IMR-90 (cell line): ENCODE data around the gene VGLL2. TPM values are rescaled to one million over a fixed set of nuclear protein-coding genes. Genes with fewer than 3 reads are reported as not detected.

Source experiments
- ATAC-seq: fragments of 200-7000 bp; cut with Tn5 transposase; 2 replicates; pipeline ENCODE4 v1.9.1; 2020; ENCODE audit warnings: low read depth, mild to moderate bottlenecking, moderate library complexity
- BruUV-seq: library from RNA; stranded (reverse); fragments of 400-500 nt; replicated peaks from 2 replicates; lab custom pipeline; 2021; lab: Mats Ljungman, UMichigan
- CTCF ChIA-PET: fragments of 300-600 bp; formaldehyde crosslinking; extraction: SDS; loops from one replicate; lab custom pipeline; 2021; ENCODE audit warnings: antibody characterized with exemption; lab: Yijun Ruan, JAX
- POLR2A ChIA-PET: fragments of 300-600 bp; sonication (Branson Sonifier 250); formaldehyde crosslinking; loops from one replicate; lab custom pipeline; 2022; ENCODE audit warnings: antibody characterized with exemption; ENCODE audit not compliant: unreplicated experiment; lab: Charles Lee
- DNase-seq: peaks from one replicate; pipeline ENCODE4 v3.0.0; 2013
- H2AFZ ChIP-seq: replicated peaks from 2 replicates; pipeline ENCODE3; 2013; ENCODE audit warnings: low read length, mild to moderate bottlenecking; ENCODE audit not compliant: poor library complexity
- H2AK5ac ChIP-seq: 2 replicates; pipeline ENCODE4 v1.6.1; 2013; ENCODE audit warnings: low read depth, low read length, inconsistent platforms
- H2AK9ac ChIP-seq: replicated peaks from 2 replicates; pipeline ENCODE3; 2013; ENCODE audit warnings: mild to moderate bottlenecking, low read depth, low read length, moderate library complexity; ENCODE audit not compliant: poor library complexity
- H2BK120ac ChIP-seq: 2 replicates; pipeline ENCODE4 v1.6.1; 2013; ENCODE audit warnings: low read depth, low read length, inconsistent platforms
- H2BK15ac ChIP-seq: 3 replicates; pipeline ENCODE4 v1.6.1; 2013; ENCODE audit warnings: low read depth, low read length, inconsistent platforms
- H2BK20ac ChIP-seq: 2 replicates; pipeline ENCODE4 v1.6.1; 2013; ENCODE audit warnings: low read depth, mild to moderate bottlenecking, inconsistent platforms, low read length, moderate library complexity
- H2BK5ac ChIP-seq: 2 replicates; pipeline ENCODE4 v1.6.1; 2013; ENCODE audit warnings: mild to moderate bottlenecking, low read depth, low read length, inconsistent platforms; ENCODE audit not compliant: poor library complexity, severe bottlenecking
- H3K14ac ChIP-seq: replicated peaks from 2 replicates; pipeline ENCODE4 v1.6.1; 2013; ENCODE audit warnings: low read depth, low read length, inconsistent platforms
- H3K18ac ChIP-seq: 2 replicates; pipeline ENCODE4 v1.6.1; 2013; ENCODE audit warnings: low read depth, low read length, control low read depth
- H3K23ac ChIP-seq: 2 replicates; pipeline ENCODE4 v1.6.1; 2013; ENCODE audit warnings: low read depth, low read length, inconsistent platforms
- H3K27ac ChIP-seq: 2 replicates; pipeline ENCODE4 v1.5.1; 2013; ENCODE audit warnings: mild to moderate bottlenecking, control low read depth, low read length; ENCODE audit not compliant: insufficient read depth
- H3K27me3 ChIP-seq: 2 replicates; pipeline ENCODE4 v1.6.1; 2013; ENCODE audit warnings: low read length; ENCODE audit not compliant: control insufficient read depth, insufficient read depth
- H3K36me3 ChIP-seq: 2 replicates; pipeline ENCODE4 v1.6.1; 2013; ENCODE audit warnings: low read length, mixed read lengths; ENCODE audit not compliant: control insufficient read depth, insufficient read depth
- H3K4ac ChIP-seq: 2 replicates; pipeline ENCODE4 v1.6.1; 2013; ENCODE audit warnings: low read depth, low read length, inconsistent platforms
- H3K4me1 ChIP-seq: 2 replicates; pipeline ENCODE4 v1.6.1; 2013; ENCODE audit warnings: low read length, mixed read lengths; ENCODE audit not compliant: control insufficient read depth, insufficient read depth
- H3K4me2 ChIP-seq: 2 replicates; pipeline ENCODE4 v1.6.1; 2013; ENCODE audit warnings: low read depth, mild to moderate bottlenecking, control low read depth, low read length, moderate library complexity
- H3K4me3 ChIP-seq: 2 replicates; pipeline ENCODE4 v1.5.1; 2013; ENCODE audit warnings: low read depth, mild to moderate bottlenecking, control low read depth, low read length, moderate library complexity; ENCODE audit not compliant: insufficient read depth
- H3K56ac ChIP-seq: 2 replicates; pipeline ENCODE4 v1.6.1; 2013; ENCODE audit warnings: low read length, inconsistent platforms; ENCODE audit not compliant: insufficient read depth; ENCODE audit errors: extremely low read depth
- H3K79me1 ChIP-seq, 2 experiments: 2 replicates each; pipeline ENCODE4 v1.6.1; 2013; ENCODE audit warnings: low read length in 2 of 2, inconsistent platforms in 1 of 2, low read depth in 1 of 2
- H3K9ac ChIP-seq: 2 replicates; pipeline ENCODE4 v1.6.1; 2013; ENCODE audit warnings: low read depth, low read length, control low read depth
- H3K9me1 ChIP-seq: 2 replicates; pipeline ENCODE4 v1.6.1; 2013; ENCODE audit warnings: low read length, inconsistent platforms; ENCODE audit not compliant: insufficient read depth
- H3K9me3 ChIP-seq: 2 replicates; pipeline ENCODE4 v1.6.1; 2013; ENCODE audit warnings: low read length; ENCODE audit not compliant: control insufficient read depth, insufficient read depth
- H4K20me1 ChIP-seq: 2 replicates; pipeline ENCODE4 v1.6.1; 2013; ENCODE audit warnings: low read length, inconsistent platforms; ENCODE audit not compliant: insufficient read depth
- H4K5ac ChIP-seq: 2 replicates; pipeline ENCODE4 v1.6.1; 2013; ENCODE audit warnings: mild to moderate bottlenecking, low read depth, low read length, control low read depth
- H4K8ac ChIP-seq, 2 experiments: 2 replicates each; pipeline ENCODE4 v1.6.1; 2013; ENCODE audit warnings: low read depth in 2 of 2, low read length in 2 of 2, control low read depth in 1 of 2, inconsistent platforms in 1 of 2
- H4K91ac ChIP-seq: 2 replicates; pipeline ENCODE4 v1.6.1; 2013; ENCODE audit warnings: low read depth, low read length, inconsistent platforms; ENCODE audit not compliant: insufficient read depth
- BHLHE40 ChIP-seq: fragments of 150-350 bp; IDR thresholded peaks from 2 replicates; pipeline ENCODE4 v1.6.1; 2016; ENCODE audit warnings: mild to moderate bottlenecking, low read depth, low read length
- CEBPB ChIP-seq: IDR thresholded peaks from 2 replicates; pipeline ENCODE4 v1.6.1; 2012; ENCODE audit warnings: low read depth, low read length, improper control_type of control experiment
- CHD1 ChIP-seq: IDR thresholded peaks from 2 replicates; pipeline ENCODE4 v1.6.1; 2012; ENCODE audit warnings: low read depth, low read length, improper control_type of control experiment
- CTCF ChIP-seq: conservative IDR thresholded peaks from 2 replicates; pipeline ENCODE4 v1.5.1; 2012; ENCODE audit warnings: mild to moderate bottlenecking, low read depth, low read length, improper control_type of control experiment
- ELK1 ChIP-seq: fragments of 150-350 bp; IDR thresholded peaks from 2 replicates; pipeline ENCODE4 v1.6.1; 2016; ENCODE audit warnings: low read depth, mild to moderate bottlenecking, low read length, moderate library complexity, borderline replicate concordance
- FOS ChIP-seq: fragments of 150-350 bp; IDR thresholded peaks from 2 replicates; pipeline ENCODE4 v1.6.1; 2016; ENCODE audit warnings: low read depth, low read length
- MAFK ChIP-seq: IDR thresholded peaks from 2 replicates; pipeline ENCODE4 v1.6.1; 2012; ENCODE audit warnings: low read depth, low read length, improper control_type of control experiment
- MAZ ChIP-seq: IDR thresholded peaks from 2 replicates; pipeline ENCODE4 v1.6.1; 2012; ENCODE audit warnings: low read depth, mild to moderate bottlenecking, low read length, improper control_type of control experiment, moderate library complexity, borderline replicate concordance
- MXI1 ChIP-seq: IDR thresholded peaks from 2 replicates; pipeline ENCODE4 v1.6.1; 2012; ENCODE audit warnings: low read depth, mild to moderate bottlenecking, low read length, moderate library complexity, borderline replicate concordance
- NFE2L2 ChIP-seq: fragments of 150-350 bp; IDR thresholded peaks from 2 replicates; pipeline ENCODE4 v1.6.1; 2016; ENCODE audit warnings: low read depth, mild to moderate bottlenecking, low read length
- POLR2A ChIP-seq: IDR thresholded peaks from 2 replicates; pipeline ENCODE4 v1.6.1; 2012; ENCODE audit warnings: mild to moderate bottlenecking, low read depth, low read length
- RAD21 ChIP-seq: IDR thresholded peaks from 2 replicates; pipeline ENCODE4 v1.6.1; 2012; ENCODE audit warnings: low read length, improper control_type of control experiment
- RCOR1 ChIP-seq: IDR thresholded peaks from 2 replicates; pipeline ENCODE4 v1.6.1; 2012; ENCODE audit warnings: mild to moderate bottlenecking, low read length, improper control_type of control experiment; ENCODE audit not compliant: insufficient replicate concordance
- RFX5 ChIP-seq: IDR thresholded peaks from 2 replicates; pipeline ENCODE4 v1.8.0; 2012; ENCODE audit warnings: low read depth, mild to moderate bottlenecking, low read length, moderate library complexity
- SMC3 ChIP-seq: fragments of 150-350 bp; IDR thresholded peaks from 2 replicates; pipeline ENCODE4 v1.6.1; 2016; ENCODE audit warnings: low read depth, mild to moderate bottlenecking, antibody characterized with exemption, low read length, moderate library complexity
- USF2 ChIP-seq: fragments of 150-350 bp; IDR thresholded peaks from 2 replicates; pipeline ENCODE4 v1.6.1; 2017; ENCODE audit warnings: mild to moderate bottlenecking, antibody characterized with exemption, low read length, low read depth
- WGBS, 2 experiments: methylation state at CpG; one replicate each; pipeline versions ENCODE4 v1.1.5 to v1.1.7; 2013; ENCODE audit warnings: missing lambda C conversion rate in 2 of 2; ENCODE audit not compliant: insufficient read length in 1 of 2; ENCODE audit errors: extremely low coverage in 2 of 2; 5-methylcytosine and 5-hydroxymethylcytosine counted together
- dilution Hi-C: fragments of 300-500 bp; cut with HindIII; formaldehyde crosslinking; loops from one replicate; pipeline ENCODE4 v1.14.3; 2018; ENCODE audit warnings: low sequenced_read_pairs; ENCODE audit not compliant: unreplicated experiment
- in situ Hi-C: fragments of 300-500 bp; cut with MboI; formaldehyde crosslinking; loops from 3 replicates; pipeline ENCODE4 v1.14.3; 2019; ENCODE audit warnings: low sequenced_read_pairs, inconsistent platforms, mixed read lengths
- intact Hi-C: fragments of 100-400 bp; cut with micrococcal nuclease; formaldehyde crosslinking; loops from 2 replicates; pipeline ENCODE4 v1.10.0; 2022
- polyA plus RNA-seq, 3 experiments: library from polyadenylated mRNA; depleted of rRNA; stranded (reverse); fragments of >200 nt; gene quantifications; 2 replicates each; pipeline ENCODE4 v1.2.3, GENCODE V29; 2012; ENCODE audit warnings: low replicate concordance in 1 of 3
- total RNA-seq: library from RNA; depleted of rRNA; stranded (reverse); fragments of >200 nt; gene quantifications from 2 replicates; pipeline ENCODE4 v1.2.3, GENCODE V29; 2012

The VGLL2 gene
- total and polyA plus RNA-seq, 2 of the 4 experiments (the other 2 are of a cell fraction) = not detected

GRCh38 chr6:117272891-117273290 lies 7.5 kb downstream of the VGLL2 start:
- ATAC-seq = no peak
- Histone ChIP-seq H2BK120ac (no peak overlapping the region), H3K23ac (no peak overlapping the region), H4K91ac (no peak overlapping the region), H2AK9ac (no peak overlapping the region), H2BK20ac (no peak overlapping the region), H2BK15ac (no peak overlapping the region), H3K14ac (no peak overlapping the region), H3K56ac (no peak overlapping the region), H3K27me3 (peaks cover 43% of the 10 kb centered on the region), H3K27ac (no peak overlapping the region), H3K4me2 (no peak overlapping the region), H3K4me1 (no peaks in the 10 kb centered on the region), H2AK5ac (no peak overlapping the region), H2BK5ac (no peak overlapping the region), H3K18ac (no peak overlapping the region), H3K9ac (no peak overlapping the region), H3K9me3 (no peaks in the 10 kb centered on the region; the same call in 1 of the 2 replicates), H4K8ac (no peak overlapping the region), H4K20me1 (no peaks in the 10 kb centered on the region), H3K9me1 (no peaks in the 10 kb centered on the region), H3K4ac (no peak overlapping the region), H4K5ac (no peak overlapping the region), H3K79me1 (no peaks in the 10 kb centered on the region), H3K4me3 (no peak overlapping the region), H2AFZ (no peak overlapping the region), H3K36me3 (no peaks in the 10 kb centered on the region)
- ChIA-PET CTCF (no interaction called here), POLR2A (no interaction called here)
- intact Hi-C loops = no loop called here
- no peak for DNase-seq
- dilution Hi-C loops = no loop called here
- WGBS, 2 experiments = no CpG with 5 or more reads among the region's 1 CpG
- in situ Hi-C loops = no loop called here
- no TSS peak for BruUV-seq
- TF ChIP-seq MAFK (no peak), SMC3 (no peak), POLR2A (no peak), FOS (no peak), CEBPB (no peak), NFE2L2 (no peak), MXI1 (no peak), CHD1 (no peak), RCOR1 (no peak), CTCF (no peak), BHLHE40 (no peak), RFX5 (no peak), USF2 (no peak), RAD21 (no peak), ELK1 (no peak), MAZ (no peak)
